HepG2 (cell line): ENCODE results near the gene TRERF1. TPM values are rescaled to one million over a fixed set of nuclear protein-coding genes. Genes with fewer than 3 reads are reported as not detected.

Experiments
- AHDC1 ChIP-seq: sonication (generic); formaldehyde crosslinking; IDR thresholded peaks from 2 replicates; pipeline ENCODE4 v1.5.1; 2020; ENCODE audit warnings: mild to moderate bottlenecking, missing genetic modification reagents, borderline replicate concordance
- BRCA1 ChIP-seq: sonication (generic); formaldehyde crosslinking; IDR thresholded peaks from 2 replicates; pipeline ENCODE4 v1.4.0; 2020; ENCODE audit warnings: missing genetic modification reagents
- CREB1 ChIP-seq, 2 experiments: fragments of 450-650 bp in 1 of 2; IDR thresholded peaks; 2 replicates each; pipeline ENCODE4 v1.6.1; 2016 to 2017; ENCODE audit warnings: control low read depth in 1 of 2, mild to moderate bottlenecking in 1 of 2, missing compliant biosample characterization in 1 of 2, missing genetic modification characterization in 1 of 2
- GATAD2A ChIP-seq: IDR thresholded peaks from 2 replicates; pipeline ENCODE4 v1.6.1; 2016
- GLMP ChIP-seq: sonication (generic); formaldehyde crosslinking; IDR thresholded peaks from 2 replicates; pipeline ENCODE4 v1.9.0; 2021; ENCODE audit warnings: missing genetic modification reagents, mild to moderate bottlenecking, borderline replicate concordance
- KIAA2018 ChIP-seq: sonication (generic); formaldehyde crosslinking; IDR thresholded peaks from 2 replicates; pipeline ENCODE4 v1.5.0; 2020; ENCODE audit warnings: mild to moderate bottlenecking, missing genetic modification reagents, borderline replicate concordance
- KLF11 ChIP-seq: IDR thresholded peaks from 2 replicates; pipeline ENCODE4 v1.6.1; 2016; ENCODE audit warnings: missing compliant biosample characterization
- MLLT10 ChIP-seq: sonication (generic); formaldehyde crosslinking; IDR thresholded peaks from 2 replicates; pipeline ENCODE4 v1.4.0; 2020; ENCODE audit warnings: missing genetic modification reagents
- NFIC ChIP-seq: IDR thresholded peaks from 2 replicates; pipeline ENCODE4 v1.6.1; 2012; ENCODE audit warnings: mild to moderate bottlenecking, low read length, inconsistent platforms
- RORA ChIP-seq: sonication (generic); formaldehyde crosslinking; IDR thresholded peaks from 2 replicates; pipeline ENCODE4 v1.5.0; 2020; ENCODE audit warnings: mild to moderate bottlenecking, missing genetic modification reagents, moderate library complexity
- ZKSCAN5 ChIP-seq: sonication (generic); formaldehyde crosslinking; IDR thresholded peaks from 2 replicates; pipeline ENCODE4 v1.5.1; 2020; ENCODE audit warnings: mild to moderate bottlenecking, missing genetic modification reagents
- ZNF17 ChIP-seq: sonication (generic); formaldehyde crosslinking; IDR thresholded peaks from 2 replicates; pipeline ENCODE4 v1.5.0; 2020; ENCODE audit warnings: mild to moderate bottlenecking, missing genetic modification reagents
- ZNF3 ChIP-seq: IDR thresholded peaks from 2 replicates; pipeline ENCODE4 v1.7.0; 2017; ENCODE audit warnings: inconsistent platforms
- ZNF652 ChIP-seq: IDR thresholded peaks from 2 replicates; pipeline ENCODE4 v1.6.1; 2016; ENCODE audit warnings: low read depth, borderline replicate concordance
- polyA plus RNA-seq, 8 experiments: library from polyadenylated mRNA; depleted of rRNA in 3 of 8; stranded (reverse) in 7 of 8; unstranded in 1 of 8; fragments of >200 nt; fragmentation: Illumina TruSeq in 4 of 8; extraction: Trizol in 4 of 8; gene quantifications; 2 replicates each; pipeline versions ENCODE4 v1.2.1 to v1.2.3, GENCODE V29; 2011 to 2016; ENCODE audit warnings: low read depth in 4 of 8, missing spikeins in 1 of 8, mixed read lengths in 1 of 8; ENCODE audit not compliant: insufficient read depth in 1 of 8
- total RNA-seq, 5 experiments: library from RNA; depleted of rRNA; stranded (reverse); fragments of >200 nt; fragmentation: Illumina TruSeq; extraction: Trizol; gene quantifications; 2 replicates each; pipeline ENCODE4 v1.2.3, GENCODE V29; 2016; ENCODE audit warnings: low read depth in 1 of 5

Gene TRERF1
- total and polyA plus RNA-seq, 2 of the 13 experiments (the other 11 are each of a cell fraction or from before 2014, with no cell fraction given): 0.02 TPM; not detected in 1

GRCh38 chr6:42217519-42218367 is 234.0 kb downstream of the TRERF1 start, which contains the start of gene MRPS10 (continued):
- TF ChIP-seq GLMP (CRISPR knock-in tag) (no peak), GATAD2A (CRISPR knock-in tag) (peak; percentile 78), KIAA2018 (CRISPR knock-in tag) (0 out of 2 replicates have a peak, but pooled peaks have one; percentile 55), ZKSCAN5 (CRISPR knock-in tag) (no peak), NFIC (peak; percentile 29; the same call in 1 of the 2 replicates), CREB1 (IDR thresholded peaks at IDR 0.05) (peak; percentile 33; the same call in 1 of the 2 replicates), CREB1 (CRISPR knock-in tag; IDR thresholded peaks at IDR 0.05) (peak; percentile 95), RORA (no peak), AHDC1 (CRISPR knock-in tag) (no peak; the same call in 1 of the 2 replicates), KLF11 (CRISPR knock-in tag) (no peak), ZNF3 (CRISPR knock-in tag) (no peak), ZNF17 (CRISPR knock-in tag) (no peak), MLLT10 (CRISPR knock-in tag) (no peak), ZNF652 (no peak; the same call in 1 of the 2 replicates), BRCA1 (CRISPR knock-in tag) (peak; percentile 38; the same call in 1 of the 2 replicates)
